Neural progenitor cell (in vitro differentiated cells): ENCODE data around the gene MRPL36.

Experiments
- EZH2 ChIP-seq: fragments of 200-600 bp; sonication (generic); IDR thresholded peaks from 2 replicates; pipeline ENCODE4 v1.6.1; 2017; ENCODE audit warnings: antibody characterized with exemption, mild to moderate bottlenecking, moderate library complexity
- EZH2phosphoT487 ChIP-seq: fragments of 200-600 bp; sonication (generic); IDR thresholded peaks from 2 replicates; pipeline ENCODE4 v1.6.1; 2017; ENCODE audit warnings: antibody characterized with exemption
- TF ChIP-seq, protein P1 (sequence below): fragments of 200-600 bp; sonication (generic); IDR thresholded peaks from 2 replicates; pipeline ENCODE4 v1.5.1; 2017; ENCODE audit warnings: antibody characterized with exemption, mild to moderate bottlenecking

DNA sequence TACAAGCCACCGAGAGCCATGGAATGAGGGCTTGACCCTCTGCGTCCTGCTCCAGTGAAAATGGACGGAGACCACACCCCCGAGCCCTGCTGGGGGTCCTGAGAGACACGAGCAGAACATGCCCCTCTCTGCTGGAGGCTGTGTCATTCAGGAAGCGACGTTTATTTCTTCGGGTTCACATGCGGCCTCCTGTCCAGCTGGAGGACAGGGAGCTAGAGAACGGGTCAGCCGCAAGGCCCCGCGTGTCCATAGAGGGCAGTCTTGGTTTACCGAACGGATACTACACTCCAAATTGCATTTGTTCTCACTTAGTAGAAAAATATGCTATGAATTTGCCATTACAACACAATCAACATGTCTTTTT, 36.1 kb downstream of the MRPL36 start:
- TF ChIP-seq, protein P1, sequence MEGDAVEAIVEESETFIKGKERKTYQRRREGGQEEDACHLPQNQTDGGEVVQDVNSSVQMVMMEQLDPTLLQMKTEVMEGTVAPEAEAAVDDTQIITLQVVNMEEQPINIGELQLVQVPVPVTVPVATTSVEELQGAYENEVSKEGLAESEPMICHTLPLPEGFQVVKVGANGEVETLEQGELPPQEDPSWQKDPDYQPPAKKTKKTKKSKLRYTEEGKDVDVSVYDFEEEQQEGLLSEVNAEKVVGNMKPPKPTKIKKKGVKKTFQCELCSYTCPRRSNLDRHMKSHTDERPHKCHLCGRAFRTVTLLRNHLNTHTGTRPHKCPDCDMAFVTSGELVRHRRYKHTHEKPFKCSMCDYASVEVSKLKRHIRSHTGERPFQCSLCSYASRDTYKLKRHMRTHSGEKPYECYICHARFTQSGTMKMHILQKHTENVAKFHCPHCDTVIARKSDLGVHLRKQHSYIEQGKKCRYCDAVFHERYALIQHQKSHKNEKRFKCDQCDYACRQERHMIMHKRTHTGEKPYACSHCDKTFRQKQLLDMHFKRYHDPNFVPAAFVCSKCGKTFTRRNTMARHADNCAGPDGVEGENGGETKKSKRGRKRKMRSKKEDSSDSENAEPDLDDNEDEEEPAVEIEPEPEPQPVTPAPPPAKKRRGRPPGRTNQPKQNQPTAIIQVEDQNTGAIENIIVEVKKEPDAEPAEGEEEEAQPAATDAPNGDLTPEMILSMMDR, result peak; percentile 81
- no peak for TF ChIP-seq EZH2
- no peak for TF ChIP-seq EZH2phosphoT487
